22Rv1 (cell line): ENCODE measurements around the gene DMBX1.

ENCODE experiments used
- CTCF ChIP-seq: fragments of 450-650 bp; IDR thresholded peaks from 2 replicates; pipeline ENCODE4 v1.5.1; 2017; ENCODE audit warnings: mild to moderate bottlenecking
- ZFX ChIP-seq: fragments of 450-650 bp; IDR thresholded peaks from 2 replicates; pipeline ENCODE4 v1.6.1; 2017; ENCODE audit warnings: antibody characterized with exemption, borderline replicate concordance

- TF ChIP-seq CTCF, result no peak
- no peak for TF ChIP-seq ZFX
Measured at GRCh38 chr1:46519209-46519608, 29.6 kb downstream of the DMBX1 start.
